K562 (cell line): ENCODE data around the gene CHD5. TPM values are rescaled to one million over a fixed set of nuclear protein-coding genes. Genes with fewer than 3 reads are reported as not detected.

Experiments used
- ATF6 ChIP-seq: sonication (generic); formaldehyde crosslinking; IDR thresholded peaks from 2 replicates; pipeline ENCODE4 v1.4.0; 2020; ENCODE audit warnings: mild to moderate bottlenecking, missing genetic modification reagents
- CC2D1A ChIP-seq: fragments of 450-650 bp; IDR thresholded peaks from 2 replicates; pipeline ENCODE4 v1.6.1; 2017; ENCODE audit warnings: mild to moderate bottlenecking
- ETV1 ChIP-seq: fragments of 450-650 bp; conservative IDR thresholded peaks from 2 replicates; pipeline ENCODE4 v1.6.1; 2016; ENCODE audit warnings: missing genetic modification characterization, control low read depth, low read depth, missing compliant biosample characterization
- FIP1L1 ChIP-seq: fragments of 200-400 bp; formaldehyde crosslinking; IDR thresholded peaks from 2 replicates; pipeline ENCODE4 v1.6.1; 2018; ENCODE audit warnings: mild to moderate bottlenecking, low read depth, low read length; ENCODE audit not compliant: poor library complexity, severe bottlenecking
- FOXK1 ChIP-seq: sonication (generic); formaldehyde crosslinking; IDR thresholded peaks from 2 replicates; pipeline ENCODE4 v1.8.0; 2022; ENCODE audit warnings: missing genetic modification reagents, mild to moderate bottlenecking, borderline replicate concordance
- FOXK2 ChIP-seq, 2 experiments: fragments of 450-650 bp; IDR thresholded peaks in 1 of 2; conservative IDR thresholded peaks in 1 of 2; 2 replicates each; pipeline ENCODE4 v1.6.1; 2016; ENCODE audit warnings: low read depth in 2 of 2, mild to moderate bottlenecking in 1 of 2
- KAT7 ChIP-seq: sonication (generic); formaldehyde crosslinking; IDR thresholded peaks from 2 replicates; pipeline ENCODE4 v1.8.0; 2022; ENCODE audit warnings: missing genetic modification reagents, mild to moderate bottlenecking, borderline replicate concordance
- MYBL2 ChIP-seq, 2 experiments: fragments of 450-650 bp in 1 of 2; sonication (generic) in 1 of 2; formaldehyde crosslinking in 1 of 2; IDR thresholded peaks; 2 replicates each; pipeline versions ENCODE4 v1.6.1 to v1.8.1; 2017 to 2022; ENCODE audit warnings: borderline replicate concordance in 1 of 2, inconsistent platforms in 1 of 2, low read depth in 1 of 2, mild to moderate bottlenecking in 1 of 2, missing genetic modification reagents in 1 of 2, moderate library complexity in 1 of 2
- NCOA4 ChIP-seq: fragments of 450-650 bp; IDR thresholded peaks from 2 replicates; pipeline ENCODE4 v1.6.1; 2018; ENCODE audit warnings: mild to moderate bottlenecking; ENCODE audit not compliant: partially characterized antibody
- POLR2B ChIP-seq: fragments of 450-650 bp; IDR thresholded peaks from 2 replicates; pipeline ENCODE4 v1.6.1; 2018; ENCODE audit warnings: low read depth; ENCODE audit not compliant: partially characterized antibody
- SNRNP70 ChIP-seq: fragments of 200-400 bp; formaldehyde crosslinking; optimal IDR thresholded peaks from 2 replicates; pipeline ENCODE3; 2017; ENCODE audit warnings: low read depth, low read length
- TCF7 ChIP-seq: sonication (generic); IDR thresholded peaks from 2 replicates; pipeline ENCODE4 v1.6.1; 2016; ENCODE audit warnings: antibody characterized with exemption, borderline replicate concordance
- THRB ChIP-seq: fragments of 450-650 bp; formaldehyde crosslinking; conservative IDR thresholded peaks from 2 replicates; pipeline ENCODE4 v1.4.0; 2022; ENCODE audit warnings: mild to moderate bottlenecking, missing genetic modification characterization
- TRIM24 ChIP-seq, 2 experiments: fragments of 450-650 bp; IDR thresholded peaks; 2 replicates each; pipeline ENCODE4 v1.6.1; 2016
- TSC22D4 ChIP-seq: fragments of 450-650 bp; IDR thresholded peaks from 2 replicates; pipeline ENCODE4 v1.6.1; 2016; ENCODE audit warnings: missing genetic modification characterization, missing biosample characterization, control low read depth
- WHSC1 ChIP-seq: IDR thresholded peaks from one replicate; pipeline ENCODE4 v1.6.1; 2012; ENCODE audit warnings: low read length, control low read depth, inconsistent platforms
- YY1 ChIP-seq, 3 experiments: IDR thresholded peaks; 2 replicates each; pipeline ENCODE4 v1.6.1; 2011; ENCODE audit warnings: low read length in 2 of 3, mild to moderate bottlenecking in 2 of 3, moderate library complexity in 2 of 3, borderline replicate concordance in 1 of 3, control low read depth in 1 of 3, low read depth in 1 of 3; ENCODE audit not compliant: insufficient read depth in 3 of 3, insufficient replicate concordance in 2 of 3, control insufficient read depth in 1 of 3, insufficient read length in 1 of 3; ENCODE audit errors: extremely low read depth in 1 of 3
- ZBTB8A ChIP-seq: fragments of 450-650 bp; IDR thresholded peaks from 2 replicates; pipeline ENCODE4 v1.6.1; 2018; ENCODE audit warnings: mild to moderate bottlenecking, moderate library complexity; ENCODE audit not compliant: partially characterized antibody
- ZKSCAN8 ChIP-seq: fragments of 200-800 bp; sonication (Bioruptor generic); IDR thresholded peaks from 2 replicates; pipeline ENCODE4 v1.6.1; 2016; ENCODE audit warnings: missing genetic modification characterization, missing compliant biosample characterization
- ZNF124 ChIP-seq: sonication (generic); formaldehyde crosslinking; IDR thresholded peaks from 2 replicates; pipeline ENCODE4 v1.8.1; 2022; ENCODE audit warnings: missing genetic modification reagents
- ZNF217 ChIP-seq: sonication (generic); formaldehyde crosslinking; IDR thresholded peaks from 2 replicates; pipeline ENCODE4 v1.8.0; 2022; ENCODE audit warnings: mild to moderate bottlenecking, missing genetic modification reagents
- ZNF23 ChIP-seq: fragments of 250-450 bp; sonication (Bioruptor Pico); IDR thresholded peaks from 2 replicates; pipeline ENCODE4 v1.4.0; 2020; ENCODE audit warnings: mild to moderate bottlenecking
- ZNF41 ChIP-seq: fragments of 250-450 bp; sonication (Bioruptor Pico); conservative IDR thresholded peaks from 2 replicates; pipeline ENCODE4 v1.4.0; 2020; ENCODE audit warnings: mild to moderate bottlenecking
- ZNF57 ChIP-seq: fragments of 450-650 bp; formaldehyde crosslinking; IDR thresholded peaks from 2 replicates; pipeline ENCODE4 v1.4.0; 2020; ENCODE audit warnings: mild to moderate bottlenecking, moderate library complexity
- ZNF589 ChIP-seq: fragments of 200-800 bp; sonication (Bioruptor generic); IDR thresholded peaks from 2 replicates; pipeline ENCODE4 v1.6.1; 2016; ENCODE audit warnings: low read depth, missing genetic modification characterization, missing compliant biosample characterization
- polyA plus RNA-seq, 8 experiments: library from polyadenylated mRNA; depleted of rRNA in 4 of 8; stranded (reverse) in 5 of 8; unstranded in 3 of 8; fragments of >200 nt; fragmentation: Nextera tagmentation in 2 of 8; fragmentation: Illumina TruSeq in 1 of 8; extraction: Ambion mirVana in 2 of 8; extraction: Trizol in 1 of 8; gene quantifications; 2 replicates each; pipeline versions ENCODE4 v1.2.1 to v1.2.3, GENCODE V29; 2011 to 2014; ENCODE audit warnings: inconsistent platforms in 1 of 8, missing spikeins in 1 of 8
- total RNA-seq, 7 experiments: library from RNA; depleted of rRNA in 6 of 7; stranded (reverse); fragments of >200 nt in 6 of 7; fragmentation: Illumina TruSeq in 2 of 7; extraction: Trizol in 2 of 7; gene quantifications; 2 replicates each; pipeline versions ENCODE4 v1.2.1 to v1.2.3, GENCODE V29; 2011 to 2021; ENCODE audit warnings: low replicate concordance in 1 of 7

Gene CHD5
- total and polyA plus RNA-seq, 9 of the 15 experiments (the other 6 are each of a cell fraction or from before 2014, with no cell fraction given): 0.03 to 0.52 (median 0.11) TPM; not detected in 2

- TF ChIP-seq FOXK1 (CRISPR knock-in tag): no peak; the same call in 1 of the 2 replicates
- peak; percentile 53; the same call in 1 of the 2 replicates for TF ChIP-seq KAT7
- TF ChIP-seq SNRNP70: no peak
- peak; percentile 96 for TF ChIP-seq FIP1L1
- TF ChIP-seq ZBTB8A: no peak
- peak; percentile 98 for TF ChIP-seq NCOA4
- no peak for TF ChIP-seq ZNF124 (CRISPR knock-in tag)
- TF ChIP-seq POLR2B: peak; percentile 94
- TF ChIP-seq THRB (CRISPR knock-in tag): no peak
- no peak for TF ChIP-seq ZNF41 (CRISPR knock-in tag)
- no peak for TF ChIP-seq ZNF217 (CRISPR knock-in tag)
- no peak; the same call in 1 of the 2 replicates for TF ChIP-seq ATF6 (CRISPR knock-in tag)
- TF ChIP-seq MYBL2 (IDR thresholded peaks at IDR 0.05; ENCODE audit: low read depth): no peak
- no peak for TF ChIP-seq MYBL2 (CRISPR knock-in tag; IDR thresholded peaks at IDR 0.05; ENCODE audit: borderline replicate concordance)
- no peak for TF ChIP-seq ZNF57
- TF ChIP-seq CC2D1A: no peak
- TF ChIP-seq ETV1 (tag): 0 out of 2 replicates have a peak, but pooled peaks have one; percentile 26
- no peak for TF ChIP-seq TSC22D4 (tag)
- no peak for TF ChIP-seq WHSC1
- TF ChIP-seq FOXK2 (conservative IDR thresholded peaks at IDR 0.05 in 1 of 2, IDR thresholded peaks at IDR 0.05 in 1 of 2; ENCODE audit: low read depth in 2 of 2): peak; percentile 87 to 99
- TF ChIP-seq YY1 (IDR thresholded peaks at IDR 0.05; ENCODE audit: borderline replicate concordance in 1 of 3, control insufficient read depth in 1 of 3, extremely low read depth in 1 of 3, insufficient read depth in 3 of 3, insufficient read length in 1 of 3, insufficient replicate concordance in 2 of 3, low read depth in 1 of 3, low read length in 2 of 3): peak; percentile 83 to 96 (median 93)
- TF ChIP-seq ZKSCAN8 (CRISPR knock-in tag): no peak
- peak in 1 of 2 experiments; percentile 59; a peak in 1 of 4 replicates for TF ChIP-seq TRIM24 (IDR thresholded peaks at IDR 0.05)
- no peak for TF ChIP-seq ZNF23 (CRISPR knock-in tag)
- no peak for TF ChIP-seq ZNF589 (CRISPR knock-in tag)
- TF ChIP-seq TCF7: peak; percentile 52; the same call in 1 of the 2 replicates
Measured at GRCh38 chr1:6199298-6200187, 19.4 kb upstream of the CHD5 start, which contains the start of gene RPL22 (continued).
